ENCODE results near the gene CTNNA1. TPM values are rescaled to one million over a fixed set of nuclear protein-coding genes. Genes with fewer than 3 reads are reported as not detected.

CTNNA1 gene
- total RNA-seq, 1 experiment from 2014 or later, result 392 TPM

GRCh38 chr5:138867011-138867410 lies 113.8 kb downstream of the CTNNA1 start:
- Mint-ChIP-seq H3K27me3 (ENCODE audit: insufficient read depth, unreplicated experiment) (no peaks in the 10 kb centered on the region), H3K36me3 (ENCODE audit: insufficient read depth, unreplicated experiment) (peaks cover 38% of the 10 kb centered on the region), H3K4me1 (ENCODE audit: low read depth, unreplicated experiment) (peaks cover 37% of the 10 kb centered on the region), H3K4me3 (ENCODE audit: unreplicated experiment) (no peak overlapping the region), H3K9me3 (ENCODE audit: unreplicated experiment) (peaks cover 6% of the 10 kb centered on the region), H3K27ac (ENCODE audit: unreplicated experiment) (no peak overlapping the region)
- no peak for DNase-seq
- TF ChIP-seq CTCF (IDR thresholded peaks at IDR 0.05; ENCODE audit: insufficient read depth in 1 of 2, low read depth in 1 of 2, low read length in 1 of 2, severe bottlenecking in 1 of 2, unreplicated experiment in 1 of 2), result no peak
- peaks cover 15% of the 10 kb centered on the region for H3K9me3 ChIP-seq
- H3K36me3 ChIP-seq (ENCODE audit: control insufficient read depth, insufficient read depth, low read length), result 0 out of 2 replicates have a peak, but pooled peaks cover 1% of the 10 kb centered on the region
- POLR2A ChIA-PET, result no interaction called here
- no peak overlapping the region for H3K4me3 ChIP-seq (ENCODE audit: low read depth, low read length)
- H3K4me1 ChIP-seq, result peaks cover 35% of the 10 kb centered on the region
- no TSS peak for BruUV-seq (replicated peaks)
- H3K27me3 ChIP-seq (replicated peaks; ENCODE audit: control insufficient read depth, insufficient read depth, low read length), result no peaks in the 10 kb centered on the region
- intact Hi-C loops (cut with micrococcal nuclease; ENCODE audit: unreplicated experiment), result no loop called here
- CTCF ChIA-PET, result no interaction called here

DNA sequence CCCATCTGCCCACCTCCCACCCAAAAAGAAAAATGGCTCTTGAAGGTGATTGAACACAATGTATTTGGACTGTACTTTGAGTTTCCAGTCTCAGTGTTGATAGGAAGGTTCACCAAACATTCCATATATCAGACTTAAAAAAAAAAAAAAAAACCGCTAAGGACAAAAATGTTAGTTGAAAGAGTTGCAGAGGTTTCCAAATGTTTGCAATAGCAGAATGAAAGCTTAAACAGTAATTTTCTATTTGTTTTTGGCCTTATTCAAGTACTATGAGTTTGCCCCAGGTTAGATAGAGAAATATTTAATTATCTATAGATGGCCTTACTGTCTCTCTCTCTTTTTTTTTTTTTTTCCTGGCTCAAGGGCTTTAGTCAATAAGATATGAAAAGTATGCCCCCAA lies 115.8 kb downstream of the CTNNA1 start:
- H3K27ac Mint-ChIP-seq (ENCODE audit: unreplicated experiment), result peak overlapping the region; percentile 51
- H3K27me3 Mint-ChIP-seq (ENCODE audit: insufficient read depth, unreplicated experiment), result no peaks in the 10 kb centered on the region
- no peak for TF ChIP-seq CTCF (IDR thresholded peaks at IDR 0.05; ENCODE audit: insufficient read depth in 1 of 2, low read depth in 1 of 2, low read length in 1 of 2, severe bottlenecking in 1 of 2, unreplicated experiment in 1 of 2)
- Histone ChIP-seq H3K9me3 (no peaks in the 10 kb centered on the region), H3K27me3 (replicated peaks; ENCODE audit: control insufficient read depth, insufficient read depth, low read length) (no peaks in the 10 kb centered on the region), H3K4me1 (peaks cover 36% of the 10 kb centered on the region), H3K4me3 (ENCODE audit: low read depth, low read length) (no peak overlapping the region), H3K36me3 (ENCODE audit: control insufficient read depth, insufficient read depth, low read length) (no peaks in the 10 kb centered on the region; the same call in 1 of the 2 replicates)
- peak overlapping the region; percentile 47 for H3K4me3 Mint-ChIP-seq (ENCODE audit: unreplicated experiment)
- H3K4me1 Mint-ChIP-seq (ENCODE audit: low read depth, unreplicated experiment), result peaks cover 38% of the 10 kb centered on the region
- peaks cover 29% of the 10 kb centered on the region for H3K36me3 Mint-ChIP-seq (ENCODE audit: insufficient read depth, unreplicated experiment)
- ChIA-PET POLR2A (interaction anchor here (0.6 to 0.7 kb wide), 2 partner anchors 96 to 850 kb away, joined by 4 to 5 read pairs; no protein-coding TSS in a partner anchor), CTCF (interaction anchor here (0.5 to 0.7 kb wide), 3 partner anchors 77 to 398 kb away, joined by 3 to 7 read pairs (median 4); no protein-coding TSS in a partner anchor)
- no TSS peak for BruUV-seq (replicated peaks)
- H3K9me3 Mint-ChIP-seq (ENCODE audit: unreplicated experiment), result no peaks in the 10 kb centered on the region
- intact Hi-C loops (cut with micrococcal nuclease; ENCODE audit: unreplicated experiment), result no loop called here
- no peak for DNase-seq

- Mint-ChIP-seq H3K27me3 (ENCODE audit: insufficient read depth, unreplicated experiment) (no peaks in the 10 kb centered on the region), H3K4me3 (ENCODE audit: unreplicated experiment) (no peak overlapping the region), H3K36me3 (ENCODE audit: insufficient read depth, unreplicated experiment) (peaks cover 33% of the 10 kb centered on the region), H3K9me3 (ENCODE audit: unreplicated experiment) (no peaks in the 10 kb centered on the region), H3K4me1 (ENCODE audit: low read depth, unreplicated experiment) (peaks cover 38% of the 10 kb centered on the region), H3K27ac (ENCODE audit: unreplicated experiment) (peak overlapping the region; percentile 58)
- ChIA-PET CTCF (no interaction called here), POLR2A (interaction anchor here (0.6 kb wide), 1 partner anchor 851 kb away, joined by 4 read pairs; no protein-coding TSS in a partner anchor)
- H3K4me1 ChIP-seq, result peaks cover 36% of the 10 kb centered on the region
- H3K27me3 ChIP-seq (replicated peaks; ENCODE audit: control insufficient read depth, insufficient read depth, low read length), result no peaks in the 10 kb centered on the region
- no peaks in the 10 kb centered on the region for H3K9me3 ChIP-seq
- H3K36me3 ChIP-seq (ENCODE audit: control insufficient read depth, insufficient read depth, low read length), result no peaks in the 10 kb centered on the region; the same call in 1 of the 2 replicates
- no peak overlapping the region for H3K4me3 ChIP-seq (ENCODE audit: low read depth, low read length)
- BruUV-seq (replicated peaks), result no TSS peak
- intact Hi-C loops (cut with micrococcal nuclease; ENCODE audit: unreplicated experiment), result loop anchor here (10.0 kb wide), 1 partner anchor 265 kb away; no protein-coding TSS in a partner anchor
- no peak for TF ChIP-seq CTCF (IDR thresholded peaks at IDR 0.05; ENCODE audit: insufficient read depth in 1 of 2, low read depth in 1 of 2, low read length in 1 of 2, severe bottlenecking in 1 of 2, unreplicated experiment in 1 of 2)
- no peak for DNase-seq
These were observed 116.7 kb downstream of the CTNNA1 start for GRCh38 chr5:138869763-138870500.
